GM23338 (cell line): ENCODE results near the gene TNIP3. TPM values are rescaled to one million over a fixed set of nuclear protein-coding genes. Genes with fewer than 3 reads are reported as not detected.

Source experiments
- ATAC-seq: fragments of 200-7000 bp; cut with Tn5 transposase; 3 replicates; pipeline ENCODE4 v1.9.1; 2020
- DNase-seq: peaks from one replicate; pipeline ENCODE4 v3.0.0-alpha.2; 2015; ENCODE audit warnings: low spot score
- H2AFZ ChIP-seq: fragments of 200-600 bp; sonication (generic); 2 replicates; pipeline ENCODE4 v1.8.0; 2016; ENCODE audit warnings: antibody characterized with exemption, mild to moderate bottlenecking, moderate library complexity
- H3F3A ChIP-seq: fragments of 200-600 bp; sonication (generic); replicated peaks from 2 replicates; pipeline ENCODE4 v1.8.0; 2017; ENCODE audit warnings: antibody characterized with exemption, mixed run types, low read depth
- H3K27ac ChIP-seq: fragments of 200-600 bp; sonication (generic); 2 replicates; pipeline ENCODE4 v1.6.1; 2016; ENCODE audit warnings: low read depth
- H3K27me3 ChIP-seq: fragments of 200-600 bp; sonication (generic); 2 replicates; pipeline ENCODE4 v1.8.0; 2016; ENCODE audit warnings: mild to moderate bottlenecking, mixed run types, moderate library complexity; ENCODE audit not compliant: insufficient read depth
- H3K36me3 ChIP-seq: fragments of 200-600 bp; sonication (generic); 2 replicates; pipeline ENCODE4 v1.8.0; 2016; ENCODE audit warnings: mild to moderate bottlenecking; ENCODE audit not compliant: insufficient read depth
- H3K4me1 ChIP-seq: fragments of 200-600 bp; sonication (generic); 2 replicates; pipeline ENCODE4 v1.8.0; 2016; ENCODE audit warnings: mild to moderate bottlenecking, moderate library complexity; ENCODE audit not compliant: insufficient read depth
- H3K4me2 ChIP-seq: fragments of 200-600 bp; sonication (generic); 2 replicates; pipeline ENCODE4 v1.7.1; 2017; ENCODE audit warnings: mixed run types
- H3K4me3 ChIP-seq: fragments of 200-600 bp; sonication (generic); 2 replicates; pipeline ENCODE4 v1.6.1; 2016; ENCODE audit warnings: mixed run types
- H3K79me2 ChIP-seq: fragments of 200-600 bp; sonication (generic); replicated peaks from 2 replicates; pipeline ENCODE4 v1.8.0; 2017; ENCODE audit warnings: mild to moderate bottlenecking; ENCODE audit not compliant: insufficient read depth
- H3K9me2 ChIP-seq: fragments of 200-600 bp; sonication (generic); 2 replicates; pipeline ENCODE4 v1.8.0; 2017; ENCODE audit not compliant: insufficient read depth
- H4K20me1 ChIP-seq: fragments of 200-600 bp; sonication (generic); replicated peaks from 2 replicates; pipeline ENCODE4 v1.8.0; 2017; ENCODE audit warnings: mild to moderate bottlenecking; ENCODE audit not compliant: insufficient read depth
- H3K27ac Mint-ChIP-seq: 2 replicates; pipeline ENCODE4 v1.8.0; 2020; ENCODE audit warnings: inconsistent platforms, mild to moderate bottlenecking, moderate library complexity, mixed read lengths
- H3K27me3 Mint-ChIP-seq: 3 replicates; pipeline ENCODE4 v1.8.0; 2022; ENCODE audit warnings: low read depth, mild to moderate bottlenecking, moderate library complexity, mixed read lengths, inconsistent platforms; ENCODE audit not compliant: insufficient read depth, poor library complexity
- H3K36me3 Mint-ChIP-seq: 3 replicates; pipeline ENCODE4 v1.8.0; 2021; ENCODE audit warnings: low read depth, mild to moderate bottlenecking, inconsistent platforms, moderate library complexity, mixed read lengths
- H3K4me1 Mint-ChIP-seq: 3 replicates; pipeline ENCODE4 v1.8.0; 2020; ENCODE audit warnings: mild to moderate bottlenecking, inconsistent platforms, mixed read lengths
- H3K4me3 Mint-ChIP-seq: 3 replicates; pipeline ENCODE4 v1.8.0; 2021; ENCODE audit warnings: moderate library complexity, mild to moderate bottlenecking, inconsistent platforms, mixed read lengths
- H3K9me3 Mint-ChIP-seq: 3 replicates; pipeline ENCODE4 v1.8.0; 2020; ENCODE audit warnings: moderate library complexity, mild to moderate bottlenecking, inconsistent platforms, mixed read lengths
- CREB1 ChIP-seq: fragments of 250-450 bp; sonication (Bioruptor Pico); IDR thresholded peaks from 2 replicates; pipeline ENCODE4 v1.5.0; 2020; ENCODE audit warnings: low read depth, mild to moderate bottlenecking, moderate library complexity
- CTCF ChIP-seq, 2 experiments: fragments of 200-600 bp in 1 of 2; sonication (generic) in 1 of 2; conservative IDR thresholded peaks; 2 replicates each; pipeline versions ENCODE4 v1.5.1 to v1.6.1; 2016 to 2017; ENCODE audit warnings: antibody characterized with exemption in 2 of 2, low read depth in 2 of 2, mild to moderate bottlenecking in 2 of 2, moderate library complexity in 1 of 2
- ETS1 ChIP-seq: IDR thresholded peaks from 2 replicates; pipeline ENCODE4 v1.6.1; 2016; ENCODE audit warnings: antibody characterized with exemption
- EZH2 ChIP-seq: fragments of 200-600 bp; sonication (generic); IDR thresholded peaks from one replicate; pipeline ENCODE4 v1.8.0; 2017; ENCODE audit warnings: antibody characterized with exemption, mild to moderate bottlenecking, low read depth; ENCODE audit not compliant: unreplicated experiment
- EZH2phosphoT487 ChIP-seq: fragments of 200-600 bp; sonication (generic); IDR thresholded peaks from one replicate; pipeline ENCODE4 v1.8.1; 2018; ENCODE audit warnings: antibody characterized with exemption; ENCODE audit not compliant: unreplicated experiment
- JUNB ChIP-seq: IDR thresholded peaks from one replicate; pipeline ENCODE4 v1.6.1; 2016; ENCODE audit warnings: antibody characterized with exemption; ENCODE audit not compliant: unreplicated experiment
- NANOG ChIP-seq: IDR thresholded peaks from 2 replicates; pipeline ENCODE4 v1.6.1; 2016; ENCODE audit warnings: antibody characterized with exemption, borderline replicate concordance
- POLR2AphosphoS5 ChIP-seq: IDR thresholded peaks from 2 replicates; pipeline ENCODE4 v1.6.1; 2016; ENCODE audit warnings: antibody characterized with exemption, low read depth
- REST ChIP-seq: IDR thresholded peaks from one replicate; pipeline ENCODE4 v1.6.1; 2018; ENCODE audit warnings: antibody characterized with exemption; ENCODE audit not compliant: unreplicated experiment
- STAT1 ChIP-seq: IDR thresholded peaks from one replicate; pipeline ENCODE4 v1.6.1; 2016; ENCODE audit warnings: antibody characterized with exemption; ENCODE audit not compliant: unreplicated experiment
- ZNF114 ChIP-seq: fragments of 250-450 bp; sonication (Bioruptor Pico); IDR thresholded peaks from 2 replicates; pipeline ENCODE4 v1.5.0; 2020; ENCODE audit warnings: mild to moderate bottlenecking, moderate library complexity
- ZNF331 ChIP-seq: fragments of 250-450 bp; sonication (Bioruptor Pico); IDR thresholded peaks from 2 replicates; pipeline ENCODE4 v1.5.0; 2020; ENCODE audit warnings: low read depth, mild to moderate bottlenecking, moderate library complexity
- ZNF462 ChIP-seq: fragments of 250-450 bp; sonication (Bioruptor Pico); IDR thresholded peaks from 2 replicates; pipeline ENCODE4 v1.5.0; 2020; ENCODE audit warnings: mild to moderate bottlenecking, moderate library complexity
- polyA plus RNA-seq: library from polyadenylated mRNA; unstranded; fragments of >200 nt; fragmentation: Nextera tagmentation; extraction: Ambion mirVana; gene quantifications from 2 replicates; pipeline ENCODE4 v1.2.1, GENCODE V29; 2016
- total RNA-seq: library from RNA; depleted of rRNA; stranded (reverse); fragments of >200 nt; shearing (Covaris generic); gene quantifications from 2 replicates; pipeline ENCODE4 v1.2.3, GENCODE V29; 2014

TNIP3 gene
- total and polyA plus RNA-seq, 2 experiments from 2014 or later: not detected

GRCh38 chr4:121192013-121192412 is 27.9 kb upstream of the TNIP3 start:
- H3K4me1 ChIP-seq: peaks cover 13% of the 10 kb centered on the region; the same call in 1 of the 2 replicates
- H3K4me2 ChIP-seq: no peak overlapping the region
- H4K20me1 ChIP-seq: no peaks in the 10 kb centered on the region
- Mint-ChIP-seq H3K27ac (no peak overlapping the region), H3K9me3 (no peaks in the 10 kb centered on the region), H3K4me1 (peaks cover 17% of the 10 kb centered on the region), H3K36me3 (no peaks in the 10 kb centered on the region), H3K4me3 (no peak overlapping the region), H3K27me3 (no peaks in the 10 kb centered on the region)
- H3K27ac ChIP-seq: no peak overlapping the region
- no peaks in the 10 kb centered on the region for H3K9me2 ChIP-seq
- no peak overlapping the region for H3K4me3 ChIP-seq
- no peak for DNase-seq
- H3F3A ChIP-seq: no peaks in the 10 kb centered on the region
- H3K79me2 ChIP-seq: no peaks in the 10 kb centered on the region
- no peak for TF ChIP-seq EZH2
- TF ChIP-seq ZNF462 (CRISPR knock-in tag): no peak
- no peak for TF ChIP-seq CREB1 (CRISPR knock-in tag)
- TF ChIP-seq EZH2phosphoT487: no peak
- TF ChIP-seq REST: no peak
- no peak for TF ChIP-seq CTCF (conservative IDR thresholded peaks at IDR 0.05; ENCODE audit: low read depth in 2 of 2)
- no peak for TF ChIP-seq POLR2AphosphoS5
- TF ChIP-seq STAT1: no peak
- no peak for TF ChIP-seq NANOG
- no peak for TF ChIP-seq JUNB
- TF ChIP-seq ZNF114 (CRISPR knock-in tag): no peak
- no peak for TF ChIP-seq ZNF331
- no peak for TF ChIP-seq ETS1
- H2AFZ ChIP-seq: no peak overlapping the region
- H3K27me3 ChIP-seq: no peaks in the 10 kb centered on the region
- no peaks in the 10 kb centered on the region for H3K36me3 ChIP-seq
- no peak for ATAC-seq
